ENCODE measurements around the gene DENND1A.

DNA sequence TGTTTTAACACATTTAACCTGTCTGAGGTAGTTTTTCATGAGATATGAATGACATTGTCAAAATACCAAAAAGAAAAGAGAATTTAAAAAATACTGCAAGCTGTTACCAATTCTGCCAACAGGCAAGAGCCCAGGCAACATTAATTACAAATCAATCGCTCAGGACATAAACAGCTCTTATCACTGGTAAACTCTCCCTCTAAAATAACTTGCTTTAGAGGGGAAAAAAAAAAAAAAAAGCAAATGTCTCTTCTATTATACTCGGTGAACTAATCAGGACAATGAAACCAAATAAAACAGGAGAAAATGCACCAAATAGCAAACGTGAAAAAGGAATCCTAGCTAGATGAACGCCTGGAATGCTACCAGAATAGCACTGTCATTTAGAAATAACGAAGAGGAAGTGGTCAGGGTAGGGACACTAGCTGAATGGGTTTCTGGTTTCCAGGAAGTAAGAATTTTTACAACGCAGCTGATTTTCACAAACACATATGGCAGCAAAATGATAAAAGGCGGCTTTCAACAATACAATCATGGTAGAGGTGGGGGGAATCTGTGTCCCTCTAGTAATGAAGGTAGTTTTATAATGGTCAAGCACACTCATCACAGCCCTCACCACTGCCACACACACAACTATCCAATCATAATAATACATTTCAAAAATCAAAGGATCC is 94.9 kb downstream of the DENND1A start:
- TF ChIP-seq POLR2A (IDR thresholded peaks at IDR 0.05; ENCODE audit: low read length) (no peak), GATA1 (IDR thresholded peaks at IDR 0.05; ENCODE audit: low read depth, low read length) (no peak)
